Measurements from ENCODE around the gene SHBG.

SHBG gene

GRCh38 chr17:7674934-7675333 lies 45.0 kb downstream of the SHBG start:
- intact Hi-C loops (cut with DNase I): no loop called here
- no peak for DNase-seq

GRCh38 chr17:7676533-7676932 lies 46.6 kb downstream of the SHBG start:
- no peak for DNase-seq
- intact Hi-C loops (cut with DNase I): no loop called here

GRCh38 chr17:7677388-7678067 lies 47.6 kb downstream of the SHBG start:
- intact Hi-C loops (cut with DNase I): no loop called here
- DNase-seq: no peak
